ENCODE results near the gene TRAPPC10.

TRAPPC10 gene

GRCh38 chr21:43979654-43980053, 32.5 kb upstream of the TRAPPC10 start:
- no peak for DNase-seq (ENCODE audit: low read depth, low spot score)
- no peak overlapping the region for H3K4me3 ChIP-seq (ENCODE audit: low read length)

- H3K4me3 ChIP-seq (ENCODE audit: low read length): no peak overlapping the region
- no peak for DNase-seq (ENCODE audit: low read depth, low spot score)
Observed at GRCh38 chr21:43981151-43981870, 30.8 kb upstream of the TRAPPC10 start.

GRCh38 chr21:43981871-43982210, 30.3 kb upstream of the TRAPPC10 start:
- DNase-seq (ENCODE audit: low read depth, low spot score): no peak
- no peak overlapping the region for H3K4me3 ChIP-seq (ENCODE audit: low read length)

- no peak overlapping the region for H3K4me3 ChIP-seq (ENCODE audit: low read length)
- no peak for DNase-seq (ENCODE audit: low read depth, low spot score)
Observed at GRCh38 chr21:43982489-43983078, 29.5 kb upstream of the TRAPPC10 start.

- H3K4me3 ChIP-seq (ENCODE audit: low read length): no peak overlapping the region
Observed at GRCh38 chr21:43983390-43983789, 28.7 kb upstream of the TRAPPC10 start.

GRCh38 chr21:43983860-43984420, 28.2 kb upstream of the TRAPPC10 start:
- no peak for DNase-seq (ENCODE audit: low read depth, low spot score)
- no peak overlapping the region for H3K4me3 ChIP-seq (ENCODE audit: low read length)

More at GRCh38 chr21:43983390-43983789, 28.7 kb upstream of the TRAPPC10 start:
- DNase-seq (ENCODE audit: low read depth, low spot score): no peak

GRCh38 chr21:43984905-43985689, 27.0 kb upstream of the TRAPPC10 start:
- H3K4me3 ChIP-seq (ENCODE audit: low read length): no peak overlapping the region
- no peak for DNase-seq (ENCODE audit: low read depth, low spot score)

GRCh38 chr21:43985690-43986251, 26.3 kb upstream of the TRAPPC10 start:
- no peak for DNase-seq (ENCODE audit: low read depth, low spot score)
- H3K4me3 ChIP-seq (ENCODE audit: low read length): no peak overlapping the region

GRCh38 chr21:43986544-43987451, 25.3 kb upstream of the TRAPPC10 start:
- DNase-seq (ENCODE audit: low read depth, low spot score): no peak
- H3K4me3 ChIP-seq (ENCODE audit: low read length): no peak overlapping the region

- no peak for DNase-seq (ENCODE audit: low read depth, low spot score)
- no peak overlapping the region for H3K4me3 ChIP-seq (ENCODE audit: low read length)
Observed at GRCh38 chr21:43987509-43987908, 24.6 kb upstream of the TRAPPC10 start.

- no peak for DNase-seq (ENCODE audit: low read depth, low spot score)
Observed at GRCh38 chr21:43988016-43988415, 24.1 kb upstream of the TRAPPC10 start.

GRCh38 chr21:43988506-43989230, 23.4 kb upstream of the TRAPPC10 start:
- H3K4me3 ChIP-seq (ENCODE audit: low read length): no peak overlapping the region
- no peak for DNase-seq (ENCODE audit: low read depth, low spot score)

More at GRCh38 chr21:43988016-43988415, 24.1 kb upstream of the TRAPPC10 start:
- H3K4me3 ChIP-seq (ENCODE audit: low read length): no peak overlapping the region

- DNase-seq (ENCODE audit: low read depth, low spot score): no peak
Observed at GRCh38 chr21:43989401-43989800, 22.7 kb upstream of the TRAPPC10 start.

GRCh38 chr21:43991447-43991991, 20.6 kb upstream of the TRAPPC10 start:
- no peak overlapping the region for H3K4me3 ChIP-seq (ENCODE audit: low read length)
- DNase-seq (ENCODE audit: low read depth, low spot score): no peak

More at GRCh38 chr21:43989401-43989800, 22.7 kb upstream of the TRAPPC10 start:
- H3K4me3 ChIP-seq (ENCODE audit: low read length): no peak overlapping the region

GRCh38 chr21:43992121-43992520, 20.0 kb upstream of the TRAPPC10 start:
- H3K4me3 ChIP-seq (ENCODE audit: low read length): no peak overlapping the region
- no peak for DNase-seq (ENCODE audit: low read depth, low spot score)

- H3K4me3 ChIP-seq (ENCODE audit: low read length): no peak overlapping the region
- DNase-seq (ENCODE audit: low read depth, low spot score): no peak
Observed at GRCh38 chr21:43993420-43993934, 18.6 kb upstream of the TRAPPC10 start.

- DNase-seq (ENCODE audit: low read depth, low spot score): no peak
- H3K4me3 ChIP-seq (ENCODE audit: low read length): no peak overlapping the region
Observed at GRCh38 chr21:43994085-43994484, 18.0 kb upstream of the TRAPPC10 start.
